H9 (cell line): ENCODE results near the gene PIGL. TPM values are rescaled to one million over a fixed set of nuclear protein-coding genes. Genes with fewer than 3 reads are reported as not detected.

Experiments used
- DNase-seq: peaks from one replicate; pipeline ENCODE4 v3.0.0-alpha.2; 2017
- H2AFZ ChIP-seq: one replicate; pipeline ENCODE4 v1.6.1; 2013; ENCODE audit warnings: mild to moderate bottlenecking, low read length, control low read depth, moderate library complexity
- H2AK5ac ChIP-seq: 2 replicates; pipeline ENCODE4 v1.6.1; 2013; ENCODE audit warnings: low read length, control low read depth, mixed read lengths; ENCODE audit not compliant: insufficient read length
- H2BK120ac ChIP-seq: one replicate; pipeline ENCODE4 v1.6.1; 2013; ENCODE audit warnings: low read depth, mild to moderate bottlenecking, low read length, control low read depth, inconsistent platforms; ENCODE audit not compliant: poor library complexity, severe bottlenecking
- H2BK12ac ChIP-seq: 2 replicates; pipeline ENCODE4 v1.6.1; 2013; ENCODE audit warnings: low read length, control low read depth, mixed read lengths, low read depth; ENCODE audit not compliant: insufficient read length
- H2BK15ac ChIP-seq: 2 replicates; pipeline ENCODE4 v1.6.1; 2013; ENCODE audit warnings: low read depth, low read length, control low read depth
- H2BK20ac ChIP-seq: one replicate; pipeline ENCODE4 v1.6.1; 2013; ENCODE audit warnings: low read depth, mild to moderate bottlenecking, low read length, control low read depth, inconsistent platforms; ENCODE audit not compliant: poor library complexity, severe bottlenecking
- H2BK5ac ChIP-seq: 2 replicates; pipeline ENCODE4 v1.6.1; 2013; ENCODE audit warnings: low read length, control low read depth, mixed read lengths; ENCODE audit not compliant: insufficient read length
- H3K14ac ChIP-seq: 2 replicates; pipeline ENCODE4 v1.6.1; 2013; ENCODE audit warnings: low read length, control low read depth; ENCODE audit not compliant: insufficient read depth
- H3K18ac ChIP-seq: 2 replicates; pipeline ENCODE4 v1.6.1; 2013; ENCODE audit warnings: low read depth, mild to moderate bottlenecking, mixed read lengths, low read length, control low read depth; ENCODE audit not compliant: insufficient read length
- H3K23ac ChIP-seq: 2 replicates; pipeline ENCODE4 v1.6.1; 2013; ENCODE audit warnings: low read length, control low read depth, mixed read lengths, low read depth; ENCODE audit not compliant: insufficient read length
- H3K23me2 ChIP-seq: 2 replicates; pipeline ENCODE4 v1.6.1; 2013; ENCODE audit warnings: low read depth, mild to moderate bottlenecking, mixed read lengths, low read length, control low read depth; ENCODE audit not compliant: insufficient read length, poor library complexity, severe bottlenecking
- H3K27ac ChIP-seq: 2 replicates; pipeline ENCODE4 v1.5.1; 2013; ENCODE audit warnings: low read length, control low read depth, mixed read lengths, low read depth; ENCODE audit not compliant: insufficient read length
- H3K27me3 ChIP-seq: 2 replicates; pipeline ENCODE4 v1.6.1; 2013; ENCODE audit warnings: low read length, control low read depth, inconsistent platforms; ENCODE audit not compliant: insufficient read depth
- H3K4ac ChIP-seq: 2 replicates; pipeline ENCODE4 v1.6.1; 2013; ENCODE audit warnings: low read depth, mild to moderate bottlenecking, control low read depth, inconsistent platforms, low read length, moderate library complexity
- H3K4me1 ChIP-seq: 2 replicates; pipeline ENCODE4 v1.6.1; 2013; ENCODE audit warnings: low read length, control low read depth, inconsistent platforms; ENCODE audit not compliant: insufficient read depth
- H3K4me2 ChIP-seq: 2 replicates; pipeline ENCODE4 v1.6.1; 2013; ENCODE audit warnings: low read length, control low read depth, mixed read lengths; ENCODE audit not compliant: insufficient read length, insufficient read depth
- H3K56ac ChIP-seq: 2 replicates; pipeline ENCODE4 v1.6.1; 2013; ENCODE audit warnings: low read depth, mild to moderate bottlenecking, mixed read lengths, low read length, control low read depth; ENCODE audit not compliant: insufficient read length
- H3K79me1 ChIP-seq: 2 replicates; pipeline ENCODE4 v1.6.1; 2013; ENCODE audit warnings: low read depth, mild to moderate bottlenecking, moderate library complexity, low read length, control low read depth, inconsistent platforms; ENCODE audit not compliant: insufficient read depth, poor library complexity, severe bottlenecking
- H3K79me2 ChIP-seq: 2 replicates; pipeline ENCODE4 v1.6.1; 2013; ENCODE audit warnings: low read length, control low read depth, inconsistent platforms; ENCODE audit not compliant: insufficient read depth
- H3K9ac ChIP-seq: 2 replicates; pipeline ENCODE4 v1.6.1; 2013; ENCODE audit warnings: low read length, control low read depth, mixed read lengths; ENCODE audit not compliant: insufficient read length; ENCODE audit errors: extremely low read depth
- H3K9me3 ChIP-seq: one replicate; pipeline ENCODE4 v1.6.1; 2013; ENCODE audit warnings: low read depth, low read length, inconsistent platforms; ENCODE audit not compliant: control insufficient read depth
- H3T11ph ChIP-seq: one replicate; pipeline ENCODE4 v1.6.1; 2013; ENCODE audit warnings: mild to moderate bottlenecking, low read length, control low read depth, inconsistent platforms
- H4K20me1 ChIP-seq: one replicate; pipeline ENCODE4 v1.6.1; 2013; ENCODE audit not compliant: control insufficient read depth, insufficient read length, insufficient read depth
- H4K5ac ChIP-seq: 2 replicates; pipeline ENCODE4 v1.6.1; 2013; ENCODE audit warnings: low read depth, mild to moderate bottlenecking, mixed read lengths, low read length, control low read depth; ENCODE audit not compliant: insufficient read length
- H4K8ac ChIP-seq: replicated peaks from 2 replicates; pipeline ENCODE4 v1.6.1; 2013; ENCODE audit warnings: low read length, control low read depth, mixed read lengths, low read depth; ENCODE audit not compliant: insufficient read length
- H4K91ac ChIP-seq: 2 replicates; pipeline ENCODE4 v1.6.1; 2013; ENCODE audit warnings: low read depth, mild to moderate bottlenecking, moderate library complexity, mixed read lengths, low read length, control low read depth; ENCODE audit not compliant: insufficient read length
- H3K27ac Mint-ChIP-seq, 3 experiments: 2 replicates in 2 of 3; 3 replicates in 1 of 3; pipeline ENCODE4 v1.8.0; 2020 to 2021; ENCODE audit warnings: mixed read lengths in 3 of 3, mild to moderate bottlenecking in 1 of 3, moderate library complexity in 1 of 3
- H3K27me3 Mint-ChIP-seq: 2 replicates; pipeline ENCODE4 v1.8.0; 2021; ENCODE audit warnings: low read depth, mild to moderate bottlenecking, moderate library complexity, mixed read lengths
- H3K36me3 Mint-ChIP-seq, 3 experiments: 2 replicates in 2 of 3; 3 replicates in 1 of 3; pipeline ENCODE4 v1.8.0; 2020 to 2021; ENCODE audit warnings: low read depth in 3 of 3, mixed read lengths in 3 of 3; ENCODE audit not compliant: insufficient read depth in 1 of 3
- H3K4me1 Mint-ChIP-seq, 2 experiments: 2 replicates each; pipeline ENCODE4 v1.8.0; 2020; ENCODE audit warnings: mixed read lengths in 2 of 2
- H3K4me3 Mint-ChIP-seq, 2 experiments: 2 replicates in 1 of 2; 3 replicates in 1 of 2; pipeline ENCODE4 v1.8.0; 2020 to 2021; ENCODE audit warnings: mild to moderate bottlenecking in 2 of 2, mixed read lengths in 2 of 2, moderate library complexity in 1 of 2
- H3K9me3 Mint-ChIP-seq, 2 experiments: 2 replicates in 1 of 2; 3 replicates in 1 of 2; pipeline ENCODE4 v1.8.0; 2020; ENCODE audit warnings: mild to moderate bottlenecking in 2 of 2, mixed read lengths in 2 of 2, moderate library complexity in 1 of 2
- WGBS: extraction: QIAGEN DNeasy Blood & Tissue Kit; methylation state at CpG from one replicate; pipeline ENCODE4 v1.1.7; 2013; ENCODE audit warnings: missing lambda C conversion rate, low lambda C conversion rate, mixed read lengths; ENCODE audit not compliant: insufficient read length; ENCODE audit errors: extremely low coverage; 5-methylcytosine and 5-hydroxymethylcytosine counted together
- total RNA-seq: library from RNA; stranded (reverse); gene quantifications from 2 replicates; pipeline ENCODE4 v1.2.1, GENCODE V29; 2021
- TF ChIP-seq, protein P1 (sequence below): fragments of 200-600 bp; sonication (generic); conservative IDR thresholded peaks from 3 replicates; pipeline ENCODE4 v1.8.0; 2021; ENCODE audit warnings: antibody characterized with exemption, mild to moderate bottlenecking

PIGL gene
- total RNA-seq, 1 experiment from 2014 or later, result 21.6 TPM

GRCh38 chr17:16178836-16179235, 38.2 kb upstream of the PIGL start:
- Histone ChIP-seq H3K27me3 (no peaks in the 10 kb centered on the region), H2BK15ac (no peak overlapping the region), H3K4me2 (no peak overlapping the region), H3K79me2 (no peaks in the 10 kb centered on the region; the same call in 1 of the 2 replicates), H3K4ac (no peak overlapping the region), H3K56ac (no peak overlapping the region), H3K14ac (no peak overlapping the region), H4K20me1 (no peaks in the 10 kb centered on the region), H3K27ac (no peak overlapping the region), H4K91ac (no peak overlapping the region), H2AK5ac (no peak overlapping the region), H3K79me1 (no peaks in the 10 kb centered on the region), H3K9me3 (no peaks in the 10 kb centered on the region), H3K4me1 (no peaks in the 10 kb centered on the region), H4K8ac (no peak overlapping the region), H3K23me2 (no peaks in the 10 kb centered on the region), H2BK5ac (no peak overlapping the region), H3T11ph (no peak overlapping the region), H2AFZ (no peak overlapping the region), H3K18ac (no peak overlapping the region), H3K9ac (no peak overlapping the region), H4K5ac (no peak overlapping the region), H2BK12ac (no peak overlapping the region), H2BK120ac (no peak overlapping the region), H3K23ac (no peak overlapping the region), H2BK20ac (no peak overlapping the region)
- WGBS, result no CpG with 5 or more reads among the region's 5 CpGs
- no peaks in the 10 kb centered on the region for H3K9me3 Mint-ChIP-seq
- H3K4me3 Mint-ChIP-seq, result no peak overlapping the region
- TF ChIP-seq, protein P1, sequence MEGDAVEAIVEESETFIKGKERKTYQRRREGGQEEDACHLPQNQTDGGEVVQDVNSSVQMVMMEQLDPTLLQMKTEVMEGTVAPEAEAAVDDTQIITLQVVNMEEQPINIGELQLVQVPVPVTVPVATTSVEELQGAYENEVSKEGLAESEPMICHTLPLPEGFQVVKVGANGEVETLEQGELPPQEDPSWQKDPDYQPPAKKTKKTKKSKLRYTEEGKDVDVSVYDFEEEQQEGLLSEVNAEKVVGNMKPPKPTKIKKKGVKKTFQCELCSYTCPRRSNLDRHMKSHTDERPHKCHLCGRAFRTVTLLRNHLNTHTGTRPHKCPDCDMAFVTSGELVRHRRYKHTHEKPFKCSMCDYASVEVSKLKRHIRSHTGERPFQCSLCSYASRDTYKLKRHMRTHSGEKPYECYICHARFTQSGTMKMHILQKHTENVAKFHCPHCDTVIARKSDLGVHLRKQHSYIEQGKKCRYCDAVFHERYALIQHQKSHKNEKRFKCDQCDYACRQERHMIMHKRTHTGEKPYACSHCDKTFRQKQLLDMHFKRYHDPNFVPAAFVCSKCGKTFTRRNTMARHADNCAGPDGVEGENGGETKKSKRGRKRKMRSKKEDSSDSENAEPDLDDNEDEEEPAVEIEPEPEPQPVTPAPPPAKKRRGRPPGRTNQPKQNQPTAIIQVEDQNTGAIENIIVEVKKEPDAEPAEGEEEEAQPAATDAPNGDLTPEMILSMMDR, result no peak
- no peaks in the 10 kb centered on the region for H3K27me3 Mint-ChIP-seq
- no peaks in the 10 kb centered on the region for H3K4me1 Mint-ChIP-seq
- peaks cover 14 to 22% (median 16%) of the 10 kb centered on the region in 3 experiments; a peak in 6 of 7 replicates for H3K36me3 Mint-ChIP-seq
- no peak overlapping the region for H3K27ac Mint-ChIP-seq
- DNase-seq, result no peak
